ENCODE results near the gene MICAL3.

DNA sequence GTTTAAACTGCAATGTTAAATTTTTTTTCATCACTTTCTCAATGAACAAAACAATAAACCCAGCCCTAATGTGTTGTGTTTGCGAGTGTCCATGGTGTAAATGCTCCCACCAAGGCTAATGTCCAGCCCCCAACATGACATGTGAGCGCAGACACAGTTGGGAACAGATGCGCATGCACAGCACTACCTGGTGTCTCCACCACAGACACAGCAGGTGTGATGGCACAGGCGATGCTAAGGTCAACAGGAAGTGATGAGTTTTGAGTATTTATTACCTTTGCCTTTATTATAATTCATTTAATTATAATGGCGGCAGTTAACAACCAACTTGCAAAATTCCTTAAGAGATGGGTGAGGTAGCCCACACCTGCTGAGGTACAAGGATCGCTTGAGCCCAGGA is 42.9 kb downstream of the MICAL3 start:
- TF ChIP-seq POLR2A (IDR thresholded peaks at IDR 0.05), result no peak
- TF ChIP-seq, protein P1, sequence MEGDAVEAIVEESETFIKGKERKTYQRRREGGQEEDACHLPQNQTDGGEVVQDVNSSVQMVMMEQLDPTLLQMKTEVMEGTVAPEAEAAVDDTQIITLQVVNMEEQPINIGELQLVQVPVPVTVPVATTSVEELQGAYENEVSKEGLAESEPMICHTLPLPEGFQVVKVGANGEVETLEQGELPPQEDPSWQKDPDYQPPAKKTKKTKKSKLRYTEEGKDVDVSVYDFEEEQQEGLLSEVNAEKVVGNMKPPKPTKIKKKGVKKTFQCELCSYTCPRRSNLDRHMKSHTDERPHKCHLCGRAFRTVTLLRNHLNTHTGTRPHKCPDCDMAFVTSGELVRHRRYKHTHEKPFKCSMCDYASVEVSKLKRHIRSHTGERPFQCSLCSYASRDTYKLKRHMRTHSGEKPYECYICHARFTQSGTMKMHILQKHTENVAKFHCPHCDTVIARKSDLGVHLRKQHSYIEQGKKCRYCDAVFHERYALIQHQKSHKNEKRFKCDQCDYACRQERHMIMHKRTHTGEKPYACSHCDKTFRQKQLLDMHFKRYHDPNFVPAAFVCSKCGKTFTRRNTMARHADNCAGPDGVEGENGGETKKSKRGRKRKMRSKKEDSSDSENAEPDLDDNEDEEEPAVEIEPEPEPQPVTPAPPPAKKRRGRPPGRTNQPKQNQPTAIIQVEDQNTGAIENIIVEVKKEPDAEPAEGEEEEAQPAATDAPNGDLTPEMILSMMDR (IDR thresholded peaks at IDR 0.05 in 4 of 5, conservative IDR thresholded peaks at IDR 0.05 in 1 of 5), result no peak
